ENCODE data around the gene ATXN7L3. TPM values are rescaled to one million over a fixed set of nuclear protein-coding genes. Genes with fewer than 3 reads are reported as not detected.
"Not testable (repeated sequence)": the region's sequence is repeated elsewhere in the genome, so short reads cannot be mapped to it uniquely, and the experiment has no call there.

ATXN7L3 gene
- polyA plus RNA-seq, 6 donors from 2014 or later: 6.6 to 14.4 (median 9.4) TPM

DNA sequence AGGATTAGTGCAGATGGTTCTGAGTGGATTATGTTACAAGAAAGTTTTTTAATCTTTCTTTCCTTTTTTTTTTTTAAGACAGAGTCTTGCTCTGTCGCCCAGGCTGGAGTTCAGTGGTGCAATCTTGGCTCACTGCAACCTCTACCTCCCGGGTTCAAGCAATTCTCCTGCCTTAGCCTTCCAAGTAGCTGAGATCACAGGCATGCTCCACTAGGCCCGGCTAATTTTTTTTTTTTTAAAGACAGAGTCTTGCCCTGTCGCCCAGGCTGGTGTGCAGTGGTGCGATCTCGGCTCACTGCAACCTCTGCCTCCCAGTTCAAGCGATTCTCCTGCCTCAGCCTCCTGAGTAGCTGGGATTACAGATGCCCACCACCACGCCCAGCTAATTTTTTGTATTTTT is 55.8 kb downstream of the ATXN7L3 start:
- H3K4me3 Mint-ChIP-seq: peak overlapping the region in 3 of 8 donors; percentile 32 to 61 (median 39)
- not testable (repeated sequence) for H3K9me3 Mint-ChIP-seq; ATAC-seq (ENCODE audit: low read depth in 2 of 2); H3K36me3 Mint-ChIP-seq; DNase-seq; H3K27me3 Mint-ChIP-seq
- H3K4me1 Mint-ChIP-seq: peaks cover 0 to 14% (median 13%) of the 10 kb centered on the region in 3 donors
- H3K27ac Mint-ChIP-seq: peak overlapping the region in 1 of 6 donors; percentile 57

Other genes starting within 250 kb of the ATXN7L3 start
- not detected for gene PYY, start 245.9 kb downstream of the ATXN7L3 start, polyA plus RNA-seq (ENCODE audit: low read depth in 6 of 6)
- 1 to 10 TPM in 2 of 6 donors, under 1 TPM in 3, not detected in 1; 0.57 to 1.8 (median 0.90) TPM for gene NAGS, start 195.3 kb downstream of the ATXN7L3 start, polyA plus RNA-seq (ENCODE audit: low read depth in 6 of 6)
- 10 to 100 TPM; 25.7 to 34.2 (median 28.9) TPM for gene TMEM101, start 184.9 kb downstream of the ATXN7L3 start, polyA plus RNA-seq (ENCODE audit: low read depth in 6 of 6)
- gene LSM12, start 133.2 kb downstream of the ATXN7L3 start, polyA plus RNA-seq (ENCODE audit: low read depth in 6 of 6): 10 to 100 TPM; 48.1 to 99.0 (median 80.5) TPM
- gene G6PC3, start 129.1 kb downstream of the ATXN7L3 start, polyA plus RNA-seq (ENCODE audit: low read depth in 6 of 6): 10 to 100 TPM; 19.2 to 28.0 (median 24.6) TPM
- 10 to 100 TPM; 27.5 to 79.5 (median 41.2) TPM for gene HDAC5, start 76.2 kb downstream of the ATXN7L3 start, polyA plus RNA-seq (ENCODE audit: low read depth in 6 of 6)
- 1 to 10 TPM in 3 of 6 donors, under 1 TPM in 2, not detected in 1; 0.63 to 1.4 (median 1.2) TPM for gene HROB, start 58.0 kb downstream of the ATXN7L3 start, polyA plus RNA-seq (ENCODE audit: low read depth in 6 of 6)
- gene ASB16, start 29.2 kb downstream of the ATXN7L3 start, polyA plus RNA-seq (ENCODE audit: low read depth in 6 of 6): under 1 TPM in 4 of 6 donors, not detected in 2; 0.19 to 0.43 (median 0.31) TPM
- gene TMUB2, start 12.9 kb downstream of the ATXN7L3 start, polyA plus RNA-seq (ENCODE audit: low read depth in 6 of 6): 10 to 100 TPM; 39.7 to 69.9 (median 44.8) TPM
- 10 to 100 TPM; 20.2 to 77.3 (median 43.0) TPM for gene UBTF, start 19.8 kb upstream of the ATXN7L3 start, polyA plus RNA-seq (ENCODE audit: low read depth in 6 of 6)
- gene SLC4A1, start 68.3 kb upstream of the ATXN7L3 start, polyA plus RNA-seq (ENCODE audit: low read depth in 6 of 6): under 1 TPM in 3 of 6 donors, not detected in 3; 0.07 to 0.20 (median 0.12) TPM
- gene RUNDC3A, start 108.7 kb upstream of the ATXN7L3 start, polyA plus RNA-seq (ENCODE audit: low read depth in 6 of 6): under 1 TPM in 2 of 6 donors, not detected in 4; 0.13 to 0.16 TPM
- 100 to 1,000 TPM in 3 of 6 donors, 10 to 100 TPM in 3; 87.3 to 143 (median 103) TPM for gene SLC25A39, start 124.9 kb upstream of the ATXN7L3 start, polyA plus RNA-seq (ENCODE audit: low read depth in 6 of 6)
- gene GRN, start 145.4 kb upstream of the ATXN7L3 start, polyA plus RNA-seq (ENCODE audit: low read depth in 6 of 6): 100 to 1,000 TPM; 102 to 198 (median 110) TPM
- gene FAM171A2, start 164.0 kb upstream of the ATXN7L3 start, polyA plus RNA-seq (ENCODE audit: low read depth in 6 of 6): under 1 TPM in 2 of 6 donors, not detected in 4; 0.21 to 0.29 TPM
- gene ITGA2B, start 189.8 kb upstream of the ATXN7L3 start, polyA plus RNA-seq (ENCODE audit: low read depth in 6 of 6): 1 to 10 TPM in 5 of 6 donors, under 1 TPM in 1; 0.70 to 7.1 (median 5.1) TPM

Measured in naive B cell (primary cell).